COLO829 (cell line): ENCODE measurements around the gene CBR1.
"Not testable (repeated sequence)": the region's sequence is repeated elsewhere in the genome, so short reads cannot be mapped to it uniquely, and the experiment has no call there.

Experiments used
- DNase-seq: peaks from one replicate; pipeline ENCODE4 v3.0.0; 2012; ENCODE audit warnings: low spot score

Gene CBR1

GRCh38 chr21:36048357-36048756 lies 21.5 kb upstream of the CBR1 start:
- no peak for DNase-seq

GRCh38 chr21:36052860-36053714 lies 16.7 kb upstream of the CBR1 start:
- no peak for DNase-seq

DNA sequence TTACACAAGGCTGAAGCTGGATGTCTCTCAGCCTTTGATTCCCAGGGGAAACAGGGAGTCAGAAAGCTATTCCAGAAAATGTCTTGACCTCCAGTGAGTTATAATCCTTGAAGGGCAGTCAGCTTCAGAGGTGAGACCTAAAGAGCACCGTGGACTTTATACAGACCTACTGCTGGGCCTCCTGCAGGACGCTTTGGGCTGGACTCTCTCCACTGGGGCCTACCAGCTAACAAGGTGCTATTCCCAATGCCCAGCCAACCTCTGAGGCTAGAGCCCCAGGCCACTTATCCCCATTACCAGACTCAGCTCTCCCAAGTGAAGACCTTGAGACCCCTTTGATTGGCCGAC lies 16.1 kb upstream of the CBR1 start:
- no peak for DNase-seq

- no peak for DNase-seq
These were observed 14.3 kb upstream of the CBR1 start for GRCh38 chr21:36055551-36055950.

DNA sequence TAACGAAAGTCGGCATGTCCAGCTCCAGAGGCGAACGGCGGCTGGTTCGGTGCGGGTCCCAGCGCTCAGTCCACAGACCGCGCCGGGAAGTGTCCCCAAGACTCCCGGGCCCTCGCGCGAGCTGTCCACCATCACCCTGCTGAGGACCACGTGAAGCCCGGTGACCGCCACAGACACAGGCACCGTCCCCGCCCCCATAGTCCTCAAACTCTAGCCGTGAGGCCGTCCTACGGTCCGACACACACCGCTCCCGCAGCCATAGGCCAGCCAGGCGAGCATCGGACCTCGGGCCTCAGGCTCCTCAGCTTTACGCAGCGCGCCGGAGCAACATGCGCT lies 10.0 kb upstream of the CBR1 start:
- DNase-seq = peak; percentile 39

DNA sequence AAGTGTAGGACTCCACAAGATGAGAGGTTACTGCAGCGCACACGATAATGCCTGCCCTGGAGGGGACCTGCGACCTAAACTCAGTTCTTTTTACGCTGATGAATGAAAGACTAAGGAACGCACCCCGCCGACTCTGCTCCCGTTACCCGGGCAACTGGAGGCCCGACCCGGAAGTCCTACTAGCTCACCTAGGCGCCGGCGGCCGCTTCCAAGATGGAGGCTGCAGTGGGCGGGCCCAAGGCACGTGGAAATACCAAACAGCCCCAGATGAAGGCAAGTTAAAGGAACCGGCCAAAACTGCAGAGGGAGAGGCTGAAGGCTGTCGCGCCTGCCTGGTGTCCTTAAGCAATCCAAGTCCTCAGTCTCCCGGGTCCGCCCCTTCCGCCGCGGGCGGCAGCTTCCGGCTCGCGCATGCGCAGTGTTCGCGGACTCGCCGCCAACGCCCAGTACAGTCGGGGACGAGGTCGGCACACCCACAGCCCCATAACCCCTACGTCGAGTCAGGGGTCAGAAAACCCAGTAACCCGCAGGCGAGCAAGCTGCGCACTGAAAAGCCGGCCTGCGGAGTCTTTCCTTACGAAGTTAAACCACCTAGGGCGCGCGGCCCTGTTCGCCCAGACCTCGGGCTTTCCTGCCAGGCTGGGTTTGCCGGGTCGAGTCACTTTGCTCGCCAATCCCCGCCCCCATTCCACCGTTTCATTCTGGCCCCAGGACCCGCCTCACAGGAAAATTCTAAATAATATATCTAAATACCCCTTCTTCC lies 9.5 kb upstream of the CBR1 start, which contains the start of gene SETD4:
TSS of gene SETD4 (minus strand) at position 368 of the 763 bp plus-strand sequence. CDS start 1,638 bp downstream, outside the sequence.
- DNase-seq = peak; percentile 99

GRCh38 chr21:36061445-36061844 lies 8.4 kb upstream of the CBR1 start:
- no peak for DNase-seq

DNA sequence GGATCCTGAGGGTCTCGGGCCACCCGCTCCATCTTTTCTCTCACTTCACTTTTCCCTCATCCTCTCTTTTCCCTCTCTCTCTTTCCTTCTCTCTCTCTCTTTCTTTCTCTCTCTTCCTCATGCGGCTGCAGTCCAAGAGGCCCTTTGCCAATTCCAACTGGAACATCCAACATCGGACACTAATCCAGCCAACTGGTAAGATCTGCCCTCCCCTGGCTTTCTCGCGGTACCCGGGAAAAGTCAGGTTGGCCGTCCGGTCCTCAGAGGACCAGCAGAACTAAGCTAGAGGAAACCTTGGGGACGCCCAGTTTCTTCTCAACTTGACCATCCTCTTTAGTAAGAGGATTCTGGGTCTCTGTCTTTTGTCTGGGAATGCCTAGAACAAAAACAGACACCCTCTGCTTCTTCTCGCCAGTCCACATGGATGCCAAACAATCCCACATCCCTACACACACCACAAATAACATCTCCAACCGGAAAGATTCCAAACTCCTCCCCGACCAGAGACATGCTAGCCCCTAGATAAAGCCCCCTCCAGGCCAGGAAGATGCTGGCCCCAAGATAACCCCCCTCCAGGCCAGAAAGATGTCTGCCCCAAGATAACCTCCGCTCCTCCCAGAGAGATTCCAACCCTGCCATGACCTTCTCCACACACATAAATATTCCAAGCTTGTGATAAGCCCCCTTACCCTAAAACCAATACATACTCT lies 6.3 kb upstream of the CBR1 start:
- no peak for DNase-seq

DNA sequence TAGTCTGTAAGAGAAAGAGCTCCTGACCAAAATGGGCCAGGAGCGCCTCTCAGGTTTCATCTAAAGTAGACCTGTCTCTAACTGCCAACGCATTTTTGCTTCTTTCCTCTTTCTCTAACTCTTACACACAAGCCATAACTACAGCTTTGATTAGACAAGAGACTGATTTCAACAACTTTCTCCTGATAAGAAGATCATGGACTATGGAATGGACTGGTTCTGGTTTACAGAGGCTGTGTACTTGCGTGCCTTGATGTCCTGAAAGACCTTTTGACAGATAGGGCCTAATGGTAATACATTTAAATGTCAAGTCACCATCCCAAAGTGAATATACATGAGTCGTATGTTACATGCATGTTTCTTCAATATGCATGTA lies 5.8 kb upstream of the CBR1 start:
- no peak for DNase-seq

DNA sequence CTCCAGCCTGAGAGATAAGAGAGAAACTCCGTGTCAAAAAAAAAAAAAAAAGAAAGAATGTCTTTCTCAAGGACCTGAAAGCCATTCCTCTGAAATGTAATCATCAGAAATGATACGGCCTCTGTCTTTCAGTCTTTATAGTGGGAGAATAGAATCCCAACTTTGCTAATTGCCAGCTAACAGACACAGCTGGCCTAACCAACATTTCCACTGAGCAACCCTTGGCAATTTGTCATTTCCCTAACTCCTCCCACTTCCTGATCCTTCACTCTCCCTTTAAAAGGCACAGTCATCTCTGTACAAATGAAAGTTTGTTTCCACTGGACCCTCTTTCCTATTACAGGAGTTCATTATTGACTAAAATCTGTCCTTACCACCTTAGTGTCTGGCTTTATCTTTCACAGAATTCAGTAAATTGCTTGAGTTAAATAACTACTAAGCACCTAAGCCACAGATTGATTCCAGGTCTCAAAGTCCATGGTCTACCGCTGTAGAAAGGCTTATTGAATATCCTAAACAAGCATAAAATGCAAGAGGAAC lies 4.3 kb upstream of the CBR1 start:
- DNase-seq = peak; percentile 52

- DNase-seq = no peak
These were observed 951 bp upstream of the CBR1 start for GRCh38 chr21:36068748-36069398.

- DNase-seq = no peak
These were observed 1.2 kb downstream of the CBR1 start for GRCh38 chr21:36070999-36071398.

GRCh38 chr21:36072453-36073162 lies 2.8 kb downstream of the CBR1 start:
- DNase-seq = no peak

GRCh38 chr21:36073181-36073580 lies 3.4 kb downstream of the CBR1 start:
- DNase-seq = no peak

DNA sequence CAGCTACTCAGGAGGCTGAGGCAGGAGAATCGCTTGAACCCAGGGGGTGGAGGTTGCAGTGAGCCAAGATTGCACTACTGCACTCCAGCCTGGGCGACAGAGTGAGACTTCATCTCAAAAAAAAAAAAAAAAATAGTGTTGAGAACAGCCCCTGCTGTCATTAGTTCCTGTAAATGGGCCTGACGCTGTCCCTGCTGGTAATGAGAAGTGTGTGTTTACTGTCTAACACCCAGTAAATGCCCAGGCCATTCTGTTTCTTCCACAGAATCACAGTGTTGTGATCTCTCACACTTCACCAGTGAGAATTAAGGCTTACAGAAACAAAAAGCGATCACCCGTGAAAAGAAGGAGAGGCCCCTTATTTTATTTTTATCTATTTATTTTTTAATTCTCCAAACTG lies 4.1 kb downstream of the CBR1 start:
- not testable (repeated sequence) for DNase-seq

- peak; percentile 89 for DNase-seq
These were observed 5.3 kb downstream of the CBR1 start for GRCh38 chr21:36075171-36075570.

GRCh38 chr21:36075953-36076352 lies 6.1 kb downstream of the CBR1 start:
- DNase-seq = no peak

- no peak for DNase-seq
These were observed 7.2 kb downstream of the CBR1 start for GRCh38 chr21:36076878-36077655.

- DNase-seq = no peak
These were observed 7.9 kb downstream of the CBR1 start for GRCh38 chr21:36077758-36078157.

GRCh38 chr21:36079010-36079649 lies 9.3 kb downstream of the CBR1 start:
- DNase-seq = no peak
